AG09319 (cell line): ENCODE data around the gene SIAH3.

ENCODE experiments used
- DNase-seq: peaks from one replicate; pipeline ENCODE4 v3.0.0-alpha.2; 2010; ENCODE audit warnings: low read depth; ENCODE audit errors: extremely low read depth
- TF ChIP-seq, protein P1 (sequence below): IDR thresholded peaks from 2 replicates; pipeline ENCODE4 v1.5.1; 2011; ENCODE audit warnings: low read depth, mild to moderate bottlenecking, inconsistent platforms, low read length, moderate library complexity

The SIAH3 gene

DNA sequence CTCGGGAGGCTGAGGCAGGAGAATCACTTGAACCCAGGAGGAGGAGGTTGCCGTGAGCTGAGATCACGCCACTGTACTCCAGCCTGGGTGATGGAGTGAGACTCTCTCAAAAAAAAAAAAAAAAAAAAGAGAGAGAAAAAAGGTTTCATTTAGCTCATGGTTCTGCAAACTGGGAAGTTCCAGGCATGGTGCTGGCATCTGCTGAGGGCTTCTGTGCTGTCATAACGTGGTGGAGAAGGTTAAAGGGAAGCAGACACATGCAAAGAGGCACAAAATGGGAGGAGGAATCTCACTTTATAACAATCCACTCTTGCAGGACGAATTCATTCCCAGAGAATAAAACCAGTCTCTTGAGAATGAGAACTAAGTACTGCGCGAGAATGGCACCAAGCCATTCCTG, 34.9 kb upstream of the SIAH3 start:
- DNase-seq: no peak
- TF ChIP-seq, protein P1, sequence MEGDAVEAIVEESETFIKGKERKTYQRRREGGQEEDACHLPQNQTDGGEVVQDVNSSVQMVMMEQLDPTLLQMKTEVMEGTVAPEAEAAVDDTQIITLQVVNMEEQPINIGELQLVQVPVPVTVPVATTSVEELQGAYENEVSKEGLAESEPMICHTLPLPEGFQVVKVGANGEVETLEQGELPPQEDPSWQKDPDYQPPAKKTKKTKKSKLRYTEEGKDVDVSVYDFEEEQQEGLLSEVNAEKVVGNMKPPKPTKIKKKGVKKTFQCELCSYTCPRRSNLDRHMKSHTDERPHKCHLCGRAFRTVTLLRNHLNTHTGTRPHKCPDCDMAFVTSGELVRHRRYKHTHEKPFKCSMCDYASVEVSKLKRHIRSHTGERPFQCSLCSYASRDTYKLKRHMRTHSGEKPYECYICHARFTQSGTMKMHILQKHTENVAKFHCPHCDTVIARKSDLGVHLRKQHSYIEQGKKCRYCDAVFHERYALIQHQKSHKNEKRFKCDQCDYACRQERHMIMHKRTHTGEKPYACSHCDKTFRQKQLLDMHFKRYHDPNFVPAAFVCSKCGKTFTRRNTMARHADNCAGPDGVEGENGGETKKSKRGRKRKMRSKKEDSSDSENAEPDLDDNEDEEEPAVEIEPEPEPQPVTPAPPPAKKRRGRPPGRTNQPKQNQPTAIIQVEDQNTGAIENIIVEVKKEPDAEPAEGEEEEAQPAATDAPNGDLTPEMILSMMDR: no peak

DNA sequence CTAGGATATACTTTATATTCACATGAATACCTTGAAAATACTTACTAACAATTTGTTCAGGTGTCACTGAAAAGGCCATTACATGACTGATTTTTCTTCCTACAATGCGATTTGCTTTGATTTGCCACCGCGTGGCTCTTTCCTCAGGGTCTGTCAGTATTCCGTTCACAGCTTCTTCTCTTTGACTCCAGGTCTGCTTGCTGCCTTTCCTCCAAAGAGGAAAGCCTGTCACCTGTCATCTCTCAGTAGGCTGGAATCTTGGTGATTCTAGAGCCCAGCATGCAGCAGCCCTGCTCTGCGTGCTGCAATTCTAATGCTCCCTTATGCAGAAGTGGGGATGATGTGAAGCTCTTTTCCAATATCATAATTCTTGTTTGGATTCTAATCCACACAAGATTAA, 33.6 kb upstream of the SIAH3 start:
- DNase-seq: no peak
- TF ChIP-seq, protein P1: no peak

DNA sequence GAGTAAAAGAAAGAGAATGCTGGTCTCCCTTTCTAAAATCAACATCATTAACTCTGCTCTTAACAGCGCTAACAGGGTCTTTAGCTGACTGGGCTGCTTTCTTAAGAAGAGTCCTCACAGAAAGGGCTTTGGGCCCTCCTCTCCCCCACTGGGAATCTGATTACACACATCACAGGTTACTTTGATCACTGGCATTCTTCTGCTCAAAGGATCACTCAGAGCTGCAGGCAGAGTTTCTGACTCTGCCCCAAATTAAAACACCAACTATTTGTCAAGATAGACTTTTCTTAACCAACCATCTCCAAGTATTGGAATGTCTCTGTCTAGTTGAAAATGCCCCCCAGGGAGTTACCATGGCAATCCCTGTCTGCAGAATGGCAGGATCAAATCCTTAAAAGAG, 31.1 kb upstream of the SIAH3 start:
- TF ChIP-seq, protein P1: no peak
- no peak for DNase-seq

DNA sequence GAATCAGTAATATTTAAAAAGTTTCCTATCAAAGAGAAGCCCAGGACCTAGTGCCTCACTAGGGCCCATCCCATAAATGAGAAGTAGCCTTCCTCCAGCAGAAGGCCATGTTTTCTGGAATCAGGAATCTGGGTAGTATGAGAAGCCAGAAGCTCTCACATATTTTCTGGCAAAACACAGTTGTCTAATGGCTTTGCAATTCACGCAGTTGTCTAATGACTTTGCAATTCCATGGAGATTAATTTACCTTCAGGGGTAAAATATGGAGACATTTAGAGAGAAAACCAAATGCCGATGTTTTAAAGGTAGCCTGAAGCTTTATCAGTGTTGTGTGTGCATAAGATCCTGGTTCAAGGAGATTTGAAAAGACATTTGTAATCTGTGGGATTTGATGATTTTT, 29.8 kb upstream of the SIAH3 start:
- TF ChIP-seq, protein P1: no peak

DNA sequence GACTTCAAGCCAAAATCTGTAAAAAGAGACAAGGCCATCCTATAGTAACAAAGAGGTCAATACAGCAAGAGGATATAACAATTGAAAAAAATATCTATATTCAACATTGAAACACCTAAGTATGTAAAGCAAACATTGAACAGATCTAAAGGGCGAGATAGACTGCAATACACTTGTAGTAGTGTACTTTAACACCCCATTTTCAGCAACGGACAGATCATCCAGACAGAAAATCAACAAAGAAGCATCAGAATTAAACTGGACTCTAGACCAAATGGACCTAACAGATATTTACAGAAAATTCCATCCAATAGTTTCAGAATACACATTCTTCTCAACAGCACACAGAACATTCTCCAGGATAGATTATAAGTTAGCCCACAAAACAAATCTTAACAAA, 28.7 kb upstream of the SIAH3 start:
- DNase-seq: no peak
- TF ChIP-seq, protein P1: no peak

More for the DNA sequence above, 29.8 kb upstream of the SIAH3 start:
- no peak for DNase-seq

DNA sequence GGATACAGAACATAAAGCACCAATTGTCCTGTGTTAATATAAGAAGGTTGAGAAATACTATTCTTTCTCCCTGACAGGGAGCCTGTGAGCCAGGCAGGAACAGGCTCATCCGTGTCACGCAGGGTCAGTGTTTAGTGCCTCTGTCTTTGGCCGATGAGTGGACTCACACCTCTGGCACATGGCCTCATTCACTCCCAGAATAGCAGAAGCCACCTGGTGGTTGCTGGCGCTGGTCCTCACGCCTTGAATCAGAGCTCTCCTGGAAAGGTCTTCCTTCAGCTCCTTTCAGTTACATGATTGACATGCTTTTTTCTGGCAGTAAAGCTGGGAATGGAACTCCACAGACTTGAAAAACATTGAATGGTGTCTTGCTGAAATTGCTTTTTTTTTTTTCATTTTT, 28.1 kb upstream of the SIAH3 start:
- no peak for DNase-seq

DNA sequence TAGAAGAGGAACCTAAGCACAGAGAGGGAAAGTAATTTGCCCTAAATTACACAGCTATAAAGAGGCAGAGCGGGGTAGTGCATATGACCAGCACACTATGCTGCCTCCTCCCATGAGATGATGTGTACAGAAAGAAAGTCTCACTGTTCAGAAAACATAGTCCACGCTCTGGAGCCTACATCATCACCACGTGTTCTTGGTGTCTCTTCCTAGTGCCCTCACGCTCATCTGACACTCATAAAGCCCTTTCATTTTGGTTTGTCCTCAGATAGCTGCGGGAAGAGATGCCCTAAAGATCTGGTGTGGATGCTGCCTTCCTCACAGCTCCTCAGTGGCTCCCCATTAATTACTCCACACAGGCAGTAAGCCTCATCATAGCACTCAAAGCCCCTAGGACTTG, 27.4 kb upstream of the SIAH3 start:
- no peak for DNase-seq

More for the DNA sequence above, 28.1 kb upstream of the SIAH3 start:
- TF ChIP-seq, protein P1: no peak

More for the DNA sequence above, 27.4 kb upstream of the SIAH3 start:
- TF ChIP-seq, protein P1: no peak
